NCI-H2107 treated with DMSO at 0.1 percent for 48 hours (cell line): ENCODE measurements around the gene GAB3.
A peak's percentile ranks its signal among the peaks of the same experiment; 100 is the strongest.

ENCODE experiments used
- DNase-seq: peaks from one replicate; lab custom pipeline; 2025; ENCODE audit not compliant: unreplicated experiment; lab: John Stamatoyannopoulos, UW

The GAB3 gene

GRCh38 chrX:154751669-154752271, 893 bp upstream of the GAB3 start:
- DNase-seq, result no peak

DNA sequence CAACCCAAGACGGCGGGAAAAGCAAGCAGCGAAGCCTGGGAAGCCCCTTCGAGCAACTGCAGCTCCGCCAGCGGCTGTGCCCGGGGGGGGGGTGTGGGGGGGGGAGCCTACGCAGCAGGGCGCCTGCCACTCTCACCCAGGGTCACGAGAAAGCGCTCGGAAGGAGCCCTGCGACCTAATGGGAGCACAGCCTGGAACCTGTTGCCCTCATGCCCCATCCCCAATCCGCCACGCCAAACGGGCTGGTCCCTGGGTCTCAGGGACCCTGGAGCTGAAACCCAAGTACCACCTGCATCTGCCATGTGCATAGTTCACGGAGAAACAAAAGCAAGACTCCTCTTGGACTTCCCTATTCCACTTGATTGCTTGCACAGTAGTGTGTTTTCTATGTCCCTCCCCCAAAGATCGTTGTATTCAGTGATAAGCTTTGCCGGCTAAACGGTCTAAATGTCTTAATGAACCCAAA, 359 bp upstream of the GAB3 start:
- no peak for DNase-seq

GRCh38 chrX:154749856-154750255, 1.0 kb downstream of the GAB3 start:
- DNase-seq, result no peak

- DNase-seq, result peak; percentile 71
These were observed 2.1 kb downstream of the GAB3 start for GRCh38 chrX:154748712-154749339.

GRCh38 chrX:154742613-154743012, 8.3 kb downstream of the GAB3 start:
- DNase-seq, result no peak

DNA sequence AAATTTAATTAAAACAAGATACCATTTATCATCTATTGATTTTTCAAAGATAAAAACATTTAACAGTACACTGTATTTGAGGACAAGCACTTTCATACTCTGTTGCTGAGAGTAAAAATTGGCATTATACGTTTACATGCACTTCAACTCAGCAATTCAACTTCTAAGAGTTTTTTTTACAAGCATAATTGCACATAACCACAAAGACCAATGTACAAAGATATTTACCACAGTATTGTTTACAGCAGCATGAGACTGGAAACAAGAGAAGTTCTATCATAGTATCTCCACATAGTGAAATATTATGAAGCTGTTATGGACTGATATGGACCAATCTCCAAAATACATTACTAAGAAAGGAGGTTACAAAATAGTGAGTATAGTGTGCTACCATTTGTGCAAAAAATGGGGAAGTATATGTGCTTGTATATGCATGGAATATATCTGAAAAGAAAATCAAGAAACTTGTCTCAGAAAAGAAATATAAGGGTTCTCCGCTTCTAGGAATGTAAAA, 10.9 kb downstream of the GAB3 start:
- DNase-seq, result no peak

DNA sequence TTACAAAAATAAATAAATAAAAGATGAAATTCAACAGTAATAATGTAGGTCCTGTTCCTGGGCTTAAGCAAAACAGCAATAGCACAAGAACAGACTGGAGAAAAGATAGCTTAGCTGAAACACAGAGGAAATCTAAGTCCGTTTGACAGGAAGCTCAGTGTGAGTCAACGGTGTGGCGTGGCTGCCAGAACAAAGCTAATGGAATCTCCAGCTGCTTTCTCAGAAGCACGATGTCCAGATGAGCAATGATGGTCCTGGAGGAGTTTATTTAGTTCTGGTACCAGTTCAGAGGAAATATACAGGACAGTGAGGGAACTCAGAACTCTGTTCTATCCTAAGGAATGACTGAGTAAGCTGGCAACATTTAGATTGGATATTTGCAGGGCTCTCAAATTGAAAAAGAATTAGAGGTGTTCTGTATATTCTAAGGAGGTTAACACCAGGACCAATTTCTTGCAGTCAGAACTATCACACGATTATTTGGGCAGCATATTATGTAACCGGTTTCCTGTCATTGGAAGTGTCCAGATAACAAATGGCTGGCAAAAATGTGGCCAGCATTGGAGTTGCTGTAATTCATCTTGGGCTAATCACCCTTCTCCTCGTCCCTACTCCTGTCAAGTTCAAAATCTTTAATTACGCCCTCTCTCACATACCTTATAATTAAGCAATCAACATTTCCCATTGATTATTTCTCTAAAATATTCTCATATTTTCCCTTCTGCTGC, 12.7 kb downstream of the GAB3 start:
- no peak for DNase-seq

DNA sequence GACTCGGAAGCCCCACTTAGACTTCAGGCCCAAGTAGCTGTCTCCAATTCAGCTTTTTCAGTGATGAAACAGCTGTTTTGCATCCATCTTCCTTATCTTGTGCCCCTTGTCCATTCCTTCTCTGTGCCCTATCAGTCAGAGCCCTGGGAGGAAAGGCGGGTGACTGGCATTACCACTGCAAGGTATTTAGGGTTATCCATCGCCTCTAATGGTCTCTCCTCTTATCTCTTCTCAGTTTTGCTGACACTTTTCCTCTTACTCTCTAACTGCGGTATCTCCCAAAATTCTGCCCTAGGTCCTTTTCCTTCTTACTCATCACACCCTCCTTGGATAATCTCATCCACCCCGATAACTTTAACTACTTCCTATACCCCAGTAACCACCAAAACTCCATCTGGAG, 13.7 kb downstream of the GAB3 start:
- no peak for DNase-seq

- DNase-seq, result no peak
These were observed 15.0 kb downstream of the GAB3 start for GRCh38 chrX:154735695-154736393.

- no peak for DNase-seq
These were observed 16.7 kb downstream of the GAB3 start for GRCh38 chrX:154734061-154734781.

DNA sequence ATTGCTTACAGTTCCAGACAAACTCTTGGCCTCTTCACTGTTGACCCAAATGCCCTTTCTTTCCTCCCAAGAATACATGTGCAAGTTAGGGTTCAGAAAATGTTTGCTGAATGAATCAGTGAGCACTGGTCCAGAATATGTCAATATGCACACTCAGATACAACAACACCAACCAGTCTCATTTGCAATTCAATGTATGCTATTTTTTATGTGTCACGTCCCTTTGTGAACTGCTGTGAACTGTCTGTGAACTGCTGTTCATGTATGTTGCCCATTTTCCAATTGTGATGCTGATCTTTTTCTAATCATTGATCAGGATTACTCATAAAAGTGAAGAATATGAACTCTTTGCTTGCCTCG, 17.8 kb downstream of the GAB3 start:
- DNase-seq, result no peak

DNA sequence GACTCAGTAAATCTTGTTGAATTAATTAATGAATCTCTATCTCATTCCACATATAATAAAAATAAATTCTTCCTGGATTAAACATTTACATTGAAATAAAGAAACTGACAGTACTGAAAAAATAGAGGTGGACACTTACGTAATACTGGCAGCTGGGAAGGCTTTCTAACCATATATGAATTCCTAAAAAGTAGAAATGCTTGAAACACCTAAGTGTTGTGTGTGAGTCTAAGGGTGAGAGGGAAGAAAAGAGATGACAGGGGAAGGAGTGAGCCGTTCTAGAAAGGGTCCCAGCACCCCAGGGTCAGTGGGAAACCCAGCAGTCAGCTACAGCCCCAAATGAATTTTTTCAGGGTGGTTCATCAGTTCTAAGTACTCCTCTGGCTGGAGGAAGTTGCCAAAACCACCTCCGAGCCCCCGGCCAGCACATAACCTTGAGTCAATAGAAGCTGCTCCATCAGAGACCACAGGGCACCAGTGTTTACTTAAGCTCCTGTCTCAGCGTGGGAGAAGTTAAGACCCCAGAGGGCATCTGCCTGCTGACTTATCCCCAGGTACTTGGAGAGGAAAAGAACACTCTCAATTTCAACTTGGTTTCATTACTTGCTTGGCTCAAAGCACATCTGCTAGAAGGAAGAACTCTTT, 18.3 kb downstream of the GAB3 start:
- DNase-seq, result no peak

- DNase-seq, result no peak
These were observed 19.0 kb downstream of the GAB3 start for GRCh38 chrX:154731881-154732280.

DNA sequence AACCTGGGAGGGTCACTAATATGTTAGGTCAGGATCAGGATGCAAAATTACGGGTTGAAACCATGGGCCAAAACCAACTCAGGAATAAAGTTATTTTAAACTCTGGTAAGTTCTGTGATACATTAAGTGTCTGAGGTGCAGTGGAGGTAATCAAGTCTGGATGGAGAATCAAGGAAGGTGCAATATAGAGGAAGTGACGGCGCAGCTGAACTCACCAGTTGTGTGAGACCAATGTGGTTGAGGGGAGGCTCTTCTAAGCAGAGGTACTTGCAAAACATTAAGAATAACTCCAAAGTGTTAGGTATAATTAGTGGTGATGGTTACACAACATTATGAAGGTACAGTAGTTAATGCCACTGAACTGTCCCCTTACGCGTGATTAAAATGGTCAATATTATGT, 19.7 kb downstream of the GAB3 start:
- DNase-seq, result no peak

GRCh38 chrX:154730253-154730891, 20.5 kb downstream of the GAB3 start:
- no peak for DNase-seq

- DNase-seq, result no peak
These were observed 21.4 kb downstream of the GAB3 start for GRCh38 chrX:154729439-154729838.

DNA sequence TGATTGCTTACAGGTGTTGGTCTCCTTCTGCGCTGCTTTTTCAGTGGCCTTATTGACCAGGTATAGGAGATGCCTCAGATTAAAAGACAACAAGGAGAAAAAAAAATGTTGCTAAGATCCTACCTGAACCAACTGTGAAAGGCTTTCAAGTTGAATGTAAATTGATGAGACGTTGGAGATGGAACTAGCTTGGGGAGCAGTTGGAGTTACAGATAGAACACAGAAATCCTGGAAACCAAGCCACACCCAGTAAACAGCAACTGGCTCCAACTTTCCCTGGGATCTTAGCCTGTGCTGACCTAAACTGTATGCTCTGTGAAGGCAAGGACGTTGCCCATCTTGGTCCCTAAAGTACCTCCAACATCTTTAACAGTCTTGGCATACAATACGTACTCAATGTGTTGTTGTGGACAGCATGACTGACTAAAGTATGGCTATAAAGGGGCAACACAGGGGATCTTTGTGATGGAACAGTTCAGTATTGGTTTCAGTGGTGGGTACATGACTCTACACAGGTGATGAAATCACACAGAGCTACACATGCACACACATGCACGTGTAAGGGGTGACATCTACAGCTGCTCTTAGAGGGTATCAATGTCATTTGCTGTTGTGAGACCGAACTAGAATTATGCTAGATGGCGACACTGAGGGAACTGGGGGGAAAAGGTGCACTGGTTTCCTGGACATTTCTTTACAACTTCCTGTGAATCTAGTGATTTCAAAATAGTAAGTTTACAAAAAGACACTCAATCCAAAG, 22.3 kb downstream of the GAB3 start:
- no peak for DNase-seq

DNA sequence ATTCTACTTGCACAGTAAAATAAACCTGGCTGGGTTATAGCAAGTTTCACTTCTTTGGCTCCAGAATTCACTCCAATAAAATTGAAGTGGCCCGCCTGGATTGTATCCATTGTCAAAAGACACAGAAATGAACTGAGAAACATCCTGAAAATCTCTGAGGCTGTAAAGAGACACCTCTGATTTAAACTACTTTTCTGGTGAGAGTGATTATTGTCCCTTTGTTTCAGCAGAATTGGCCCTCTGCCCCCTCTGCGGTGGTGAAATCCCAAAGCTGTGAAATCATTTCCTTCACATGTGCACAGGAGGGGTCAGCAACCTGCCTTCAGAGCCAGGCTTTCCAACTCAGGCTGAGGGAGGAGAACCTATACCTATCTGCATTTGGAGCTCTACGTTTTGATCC, 23.0 kb downstream of the GAB3 start:
- DNase-seq, result no peak

- no peak for DNase-seq
These were observed 23.5 kb downstream of the GAB3 start for GRCh38 chrX:154727418-154727817.
